GM18498 (cell line): ENCODE data around the gene TMEM169.
A peak's percentile ranks its signal among the peaks of the same experiment; 100 is the strongest.
"Not testable (repeated sequence)": the region's sequence is repeated elsewhere in the genome, so short reads cannot be mapped to it uniquely, and the experiment has no call there.

Source experiments
- ATAC-seq: cut with Tn5 transposase; IDR thresholded peaks from one replicate; pipeline ENCODE4 v1.9.1; 2021; ENCODE audit warnings: mild to moderate bottlenecking, moderate library complexity; ENCODE audit not compliant: unreplicated experiment

The TMEM169 gene

DNA sequence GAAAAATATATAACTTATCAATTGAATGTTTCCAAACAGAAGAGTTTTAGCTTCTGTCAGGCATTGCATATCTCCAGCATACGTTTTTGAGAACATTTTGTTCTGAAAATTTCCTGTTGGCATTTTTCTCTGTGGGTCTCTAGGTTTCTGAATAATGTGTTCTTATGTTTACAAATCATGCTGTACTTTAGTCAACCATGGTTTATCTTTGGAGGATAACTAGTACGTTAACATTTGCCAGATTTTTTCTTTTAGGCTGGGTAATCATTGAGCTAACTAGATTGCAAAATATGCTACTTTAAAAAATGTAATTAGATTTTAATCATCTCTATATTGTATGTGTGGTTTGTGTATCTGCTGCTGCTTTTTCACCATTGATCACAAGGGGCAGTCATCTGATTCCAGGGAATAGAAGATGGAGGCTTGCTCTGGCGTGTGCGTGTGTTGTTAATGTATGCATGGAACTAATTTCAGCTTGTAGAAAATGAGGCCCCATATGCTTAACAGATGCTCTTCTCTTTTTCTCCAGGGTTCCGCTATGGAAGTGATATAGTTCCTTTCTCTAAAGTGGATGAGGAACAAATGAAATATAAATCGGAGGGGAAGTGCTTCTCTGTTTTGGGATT, 48.7 kb downstream of the TMEM169 start:
- ATAC-seq: no peak

DNA sequence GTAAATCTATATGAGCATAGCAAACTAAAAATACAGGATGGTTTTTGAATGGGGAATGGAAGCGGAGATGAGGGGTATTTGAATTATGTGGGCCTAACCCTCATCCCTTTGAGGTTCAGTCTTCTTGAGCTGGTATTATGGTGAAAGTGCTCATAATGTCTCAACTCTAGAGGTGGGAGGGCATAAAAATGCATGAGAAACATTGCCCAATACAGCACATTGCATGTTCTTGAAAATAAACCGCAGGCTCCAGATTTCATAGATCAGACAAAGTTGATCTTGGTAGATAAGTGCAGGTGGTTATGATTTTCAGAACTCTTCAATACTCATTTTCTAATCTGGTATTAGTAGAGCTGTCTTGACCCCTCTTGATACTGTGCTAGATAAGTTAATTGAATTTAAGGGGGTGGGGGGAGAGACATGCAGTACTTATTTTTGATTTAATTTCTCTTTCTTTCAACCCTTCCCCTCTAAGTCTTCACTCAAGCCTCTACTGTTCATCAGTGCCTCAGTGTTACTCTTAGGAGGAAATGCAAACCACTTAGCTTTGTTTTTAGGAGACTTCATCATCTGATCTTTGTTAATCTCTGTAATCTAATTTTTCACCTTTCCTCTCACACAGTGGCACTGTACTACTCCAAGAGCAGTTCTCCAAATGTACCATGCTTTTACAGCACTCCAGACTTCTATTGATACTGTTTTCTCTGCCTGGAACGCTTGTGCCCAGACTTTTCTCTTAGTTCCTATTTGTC, 49.6 kb downstream of the TMEM169 start:
- no peak for ATAC-seq

DNA sequence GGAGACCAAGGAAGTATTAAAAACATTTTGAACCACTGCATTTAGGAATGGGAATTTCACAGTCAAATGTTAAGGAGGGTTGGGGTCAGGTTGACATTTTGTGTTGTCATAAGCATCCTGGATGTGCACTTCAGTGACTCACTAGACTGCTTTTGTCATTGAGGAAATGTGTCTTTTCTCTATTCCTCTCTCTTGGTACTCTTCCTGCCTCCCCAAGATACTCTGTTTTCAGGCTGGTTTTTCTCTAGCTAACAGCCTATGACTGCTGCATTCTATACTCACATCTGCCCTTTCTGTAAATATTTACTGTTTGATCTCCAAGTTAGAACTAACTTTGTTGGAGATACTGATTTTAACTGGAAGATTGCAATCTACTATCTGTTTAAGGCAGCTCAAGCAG, 50.9 kb downstream of the TMEM169 start:
- no peak for ATAC-seq

DNA sequence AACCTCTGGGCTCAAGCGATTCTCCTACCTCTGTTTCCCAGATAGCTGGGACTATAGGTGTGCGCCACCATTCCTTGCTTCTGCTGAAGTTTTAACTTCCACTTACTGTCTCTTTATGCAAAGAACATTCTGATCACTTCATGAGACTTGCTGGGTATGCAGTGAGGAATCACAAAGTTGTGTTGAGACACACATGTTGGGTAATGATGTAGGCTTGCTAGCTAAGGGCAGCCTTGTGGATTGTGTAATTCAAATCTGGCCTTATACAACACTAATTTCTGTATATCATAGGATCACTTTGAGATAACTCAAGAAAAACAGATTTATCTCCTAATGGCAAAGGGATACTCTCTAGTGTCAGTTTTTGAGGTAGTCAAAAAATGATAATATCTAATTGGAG, 51.7 kb downstream of the TMEM169 start:
- no peak for ATAC-seq

DNA sequence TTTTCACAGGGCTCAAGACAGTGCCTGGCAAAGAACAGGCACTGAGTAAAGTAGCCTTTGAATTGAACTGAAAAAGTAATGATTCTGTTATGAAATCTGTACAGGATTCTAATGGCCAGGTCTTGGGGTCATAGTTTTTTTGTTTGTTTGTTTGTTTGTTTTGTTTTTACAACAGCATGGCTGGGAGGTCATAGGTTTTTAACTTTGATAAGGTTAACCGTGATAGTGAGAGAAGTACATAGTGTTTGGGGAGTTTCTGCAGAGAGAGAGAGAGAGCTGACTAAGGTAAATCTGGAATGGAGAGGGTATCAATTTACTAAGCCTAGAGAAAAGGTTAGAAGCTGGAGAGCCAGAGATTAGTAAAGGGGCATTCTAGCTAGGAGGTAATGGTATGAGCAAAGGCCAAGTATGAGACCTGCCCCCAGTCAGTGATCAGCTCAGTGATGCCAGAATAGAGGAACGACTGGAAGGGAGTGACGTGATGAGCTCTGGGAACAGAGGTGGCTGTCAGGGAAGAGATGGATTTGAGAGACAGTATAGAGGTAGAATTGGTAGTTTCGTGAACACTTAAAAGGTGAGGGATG, 53.3 kb downstream of the TMEM169 start:
- no peak for ATAC-seq

DNA sequence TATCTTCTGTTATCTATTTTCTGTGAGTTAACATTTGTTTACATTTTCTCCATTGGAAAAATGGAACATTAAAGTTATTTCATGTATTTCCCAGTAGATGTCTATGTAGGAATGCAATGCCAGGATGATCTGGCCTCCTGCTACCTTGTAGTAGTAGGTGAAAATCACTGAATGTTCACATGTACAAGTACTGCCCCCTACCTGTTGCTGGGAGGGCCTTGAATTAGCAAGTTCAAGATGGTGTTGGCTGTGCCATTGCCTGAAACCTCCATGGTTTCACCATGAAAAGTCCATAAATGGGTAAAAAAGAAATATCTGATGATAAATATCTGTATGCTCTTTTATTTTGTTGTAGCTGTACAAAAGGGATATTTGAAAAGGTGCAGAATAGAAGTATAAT, 58.2 kb downstream of the TMEM169 start:
- ATAC-seq: no peak

DNA sequence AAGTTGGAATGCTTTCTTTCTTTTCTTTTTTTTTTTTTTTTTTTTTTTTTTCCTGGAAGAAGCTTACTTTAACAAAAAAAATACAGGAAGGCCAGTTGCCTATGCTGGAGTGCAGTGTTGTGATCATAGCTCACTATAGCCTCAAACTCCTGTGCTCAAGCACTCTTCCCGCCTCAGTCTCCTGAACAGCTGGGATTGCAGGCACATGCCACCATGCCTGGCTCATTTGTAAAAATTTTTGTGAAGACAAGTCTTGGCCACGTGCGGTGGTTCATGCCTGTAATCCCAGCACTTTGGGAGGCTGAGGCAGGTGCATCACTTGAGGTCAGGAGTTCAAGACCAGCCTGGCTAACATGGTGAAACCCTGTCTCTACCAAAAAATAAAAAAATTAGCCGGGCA, 59.8 kb downstream of the TMEM169 start:
- ATAC-seq: not testable (repeated sequence)

DNA sequence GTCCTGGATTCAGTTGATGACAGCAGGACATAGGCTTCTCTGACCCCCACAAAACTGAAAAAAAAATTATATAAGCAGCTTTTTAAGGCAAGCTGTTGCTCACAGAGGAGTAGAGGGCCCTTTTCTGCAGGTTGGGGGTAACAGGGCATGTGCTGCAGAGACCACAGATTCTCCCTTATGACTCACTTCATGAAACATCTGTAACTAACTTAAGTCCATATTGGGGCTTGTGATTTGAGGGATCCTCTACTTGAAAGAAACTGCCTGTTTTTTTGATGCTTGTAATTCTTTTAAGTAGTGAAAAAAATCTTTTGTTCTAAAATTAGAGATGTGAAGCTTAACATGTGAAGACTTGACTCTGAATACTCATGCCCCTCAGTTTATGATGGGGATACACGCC, 60.8 kb downstream of the TMEM169 start:
- ATAC-seq: peak; percentile 98

DNA sequence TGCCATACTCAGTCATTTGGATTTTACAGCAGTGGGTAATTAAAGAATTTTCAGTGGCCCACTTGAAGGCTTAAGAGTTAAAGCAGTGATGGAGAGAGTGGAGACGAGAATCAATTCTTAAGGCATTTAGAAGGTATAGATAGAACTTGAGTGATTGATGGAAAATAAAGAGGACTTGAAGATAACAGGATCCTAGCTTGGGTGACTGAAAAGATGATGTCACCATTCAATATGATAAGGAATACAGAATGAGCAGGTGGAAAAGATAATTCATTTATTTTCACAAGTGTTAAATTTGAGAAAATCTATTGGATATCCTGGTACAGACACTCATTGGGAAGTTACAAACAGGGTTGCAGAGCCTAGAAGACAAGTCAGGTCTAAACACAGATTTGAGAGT, 62.7 kb downstream of the TMEM169 start:
- ATAC-seq: no peak

DNA sequence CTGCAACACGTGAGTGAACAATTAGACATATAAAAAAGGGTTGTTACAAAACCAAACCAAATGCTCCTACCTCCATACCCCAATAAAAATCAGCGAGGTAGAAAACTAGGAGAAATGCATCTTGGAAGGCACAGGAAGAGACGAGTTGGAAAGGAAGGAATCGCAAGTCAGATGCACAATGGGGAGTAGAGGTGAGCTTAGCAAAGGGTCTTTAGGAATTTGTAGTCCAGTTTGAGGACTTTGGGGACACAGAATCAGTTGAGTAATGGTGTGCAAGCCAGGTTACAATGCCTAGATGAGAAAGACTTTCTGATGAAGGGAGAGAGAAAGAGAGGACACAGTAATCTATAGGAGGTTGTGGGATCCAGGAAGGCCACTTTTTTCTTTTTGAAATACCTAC, 63.1 kb downstream of the TMEM169 start:
- no peak for ATAC-seq

DNA sequence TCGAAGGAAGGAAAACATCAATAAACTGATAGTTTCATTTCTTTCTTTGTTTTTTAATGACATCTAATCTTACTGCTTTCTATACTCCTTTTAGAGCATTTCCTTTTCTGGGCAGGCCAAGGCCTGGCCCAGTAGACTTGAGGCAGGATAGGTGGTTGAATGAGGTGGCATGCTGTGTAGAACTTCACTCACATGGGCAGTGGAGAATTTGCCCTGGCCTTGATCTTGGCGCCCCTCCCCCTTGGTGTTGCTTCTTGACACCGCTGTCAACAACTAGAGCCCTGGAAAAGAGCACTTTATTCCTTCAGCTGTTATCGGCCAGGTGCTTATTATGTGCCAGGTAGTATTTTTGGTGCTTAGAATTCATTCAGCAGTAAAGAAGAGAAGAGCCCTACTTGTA, 64.9 kb downstream of the TMEM169 start:
- no peak for ATAC-seq

DNA sequence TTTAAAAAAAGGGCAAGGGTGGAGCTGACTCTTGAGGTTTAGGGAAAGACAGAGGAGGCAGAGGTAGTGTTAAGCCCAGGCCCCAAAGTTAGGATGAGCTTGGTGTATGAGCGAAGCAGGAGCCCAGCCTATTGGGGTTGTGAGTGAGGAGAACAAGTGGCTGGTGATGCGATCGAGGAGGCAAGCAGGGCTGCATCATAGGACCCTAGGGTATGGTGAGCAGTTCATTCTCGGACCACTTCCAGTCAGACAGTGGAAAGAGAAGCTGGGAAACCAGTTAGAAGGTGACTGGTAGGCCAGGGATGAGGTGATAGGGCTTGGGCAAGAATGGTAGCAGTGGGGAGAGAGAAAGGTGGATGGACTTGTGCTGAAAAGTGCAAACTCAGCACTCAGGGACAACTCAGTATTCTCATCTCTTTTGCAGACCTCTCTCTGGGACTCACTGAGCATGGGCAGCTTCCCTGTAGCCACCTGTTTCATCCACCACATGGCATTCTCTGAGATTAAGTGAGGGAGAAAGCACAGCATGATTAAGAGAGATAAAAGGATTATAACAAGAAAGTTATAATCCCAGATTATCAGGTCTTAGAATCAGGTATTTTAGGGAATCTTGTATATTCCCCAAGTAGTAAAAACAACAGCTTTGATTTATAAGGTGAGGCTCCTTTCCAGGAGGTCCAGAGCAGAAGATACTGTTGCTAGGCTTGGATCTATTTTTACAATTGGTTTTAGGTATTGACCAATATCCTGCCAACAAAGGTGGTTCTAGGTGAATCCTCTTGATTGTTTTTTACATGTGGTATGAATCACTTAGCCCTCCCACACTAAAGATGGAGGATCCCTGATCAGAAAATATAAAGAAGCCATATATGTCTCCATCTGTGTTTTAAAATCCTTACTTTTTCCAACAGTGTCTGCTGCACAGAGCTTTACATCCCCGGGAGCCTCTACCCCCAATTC, 65.7 kb downstream of the TMEM169 start:
- ATAC-seq: no peak

DNA sequence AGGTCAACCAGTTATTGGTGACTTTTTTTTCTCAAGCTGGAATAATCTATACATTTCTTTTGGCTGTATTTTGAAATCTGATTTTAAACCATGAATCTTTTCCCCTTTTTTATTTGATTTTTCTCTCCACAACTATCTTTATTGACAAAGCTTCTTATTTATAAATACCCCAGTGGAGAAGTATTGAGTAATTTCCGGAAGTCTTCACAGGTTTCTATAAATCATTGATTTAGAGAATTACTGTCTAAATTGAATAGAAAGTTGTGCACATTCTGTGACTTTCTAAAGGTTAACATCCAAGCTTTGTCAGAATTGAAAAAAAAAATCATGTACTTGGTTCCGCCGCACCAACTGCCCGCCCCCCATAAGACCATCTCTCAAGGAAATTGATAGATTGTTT, 67.3 kb downstream of the TMEM169 start:
- ATAC-seq: no peak

DNA sequence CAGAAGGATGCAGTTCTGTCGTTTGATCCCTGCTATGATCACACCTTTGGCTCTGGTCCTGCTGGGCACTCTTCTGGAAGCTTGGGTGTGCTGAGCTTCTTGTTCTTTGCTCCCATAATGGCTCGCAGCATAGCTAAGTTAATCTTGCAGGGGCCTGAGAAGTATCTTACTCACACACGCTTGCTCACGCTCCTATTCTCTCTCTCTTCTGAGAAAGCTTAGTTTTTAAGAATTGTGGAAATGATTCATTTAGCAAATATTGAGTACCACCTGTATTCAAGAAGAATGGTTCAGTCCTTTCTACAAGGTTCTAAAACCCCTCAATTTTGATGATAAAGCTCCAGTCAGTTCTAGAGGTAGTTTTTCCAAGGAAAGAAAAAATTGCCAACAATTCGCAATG, 68.0 kb downstream of the TMEM169 start:
- ATAC-seq: no peak

DNA sequence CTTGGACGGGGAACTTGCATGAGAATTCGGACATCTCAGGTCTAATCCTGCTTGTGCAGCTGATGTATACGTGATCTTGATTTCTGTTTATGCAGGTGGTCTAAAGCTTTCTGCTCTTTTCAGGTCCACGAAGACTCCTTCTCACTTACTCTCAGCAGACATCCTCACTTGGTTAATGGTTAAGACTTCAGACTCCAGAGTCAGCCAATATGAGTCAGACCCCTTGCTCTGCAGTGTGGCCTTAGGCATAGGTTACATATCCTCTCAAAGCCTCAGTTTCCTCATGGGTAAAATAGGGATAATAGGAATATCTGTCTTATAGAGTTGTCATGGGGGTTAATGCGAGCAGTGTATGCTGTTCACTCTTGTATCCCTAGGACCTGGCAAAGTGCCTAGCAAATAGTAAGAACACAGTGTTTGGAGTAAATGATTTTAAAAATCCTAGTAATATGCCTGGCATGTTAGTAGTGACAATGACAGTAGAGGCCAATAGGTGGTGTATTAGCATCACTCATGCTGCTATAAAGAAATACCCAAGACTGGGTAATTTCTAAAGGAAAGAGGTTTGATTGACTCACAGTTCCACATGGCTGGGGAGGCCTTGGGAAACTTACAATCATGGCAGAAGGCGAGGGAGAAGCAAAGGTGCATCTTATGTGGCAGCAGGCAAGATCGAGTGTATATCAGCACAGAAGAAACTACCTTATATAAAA, 69.8 kb downstream of the TMEM169 start:
- no peak for ATAC-seq
